Left kidney (tissue), 8 donors: ENCODE data around the gene ARIH2. TPM values are rescaled to one million over a fixed set of nuclear protein-coding genes. Genes with fewer than 3 reads are reported as not detected.
"Not testable (repeated sequence)": the region's sequence is repeated elsewhere in the genome, so short reads cannot be mapped to it uniquely, and the experiment has no call there.

Experiments used
- DNase-seq: peaks from one replicate; pipeline ENCODE4 v3.0.0-alpha.2; 2013
- long read RNA-seq, 8 donors: transcript quantifications; one replicate each; lab custom pipeline, GENCODE V29; 2026
- polyA plus RNA-seq: library from polyadenylated mRNA; unstranded; fragments of 120-200 nt; gene quantifications from one replicate; pipeline ENCODE4 v1.2.1, GENCODE V29; 2013; ENCODE audit not compliant: insufficient read length

ARIH2 gene
- polyA plus RNA-seq: 112 TPM
- long read RNA-seq, donor 1, full-length matches to known transcripts: 16 of 32 reads
- long read RNA-seq, donor 1, partial matches to known transcripts: 16 of 32 reads
- long read RNA-seq, donor 1, other reads (novel, unspliced or antisense): 0 of 32 reads
- long read RNA-seq, donor 2, full-length matches to known transcripts: 16 of 32 reads
- long read RNA-seq, donor 2, partial matches to known transcripts: 16 of 32 reads
- long read RNA-seq, donor 2, other reads (novel, unspliced or antisense): 0 of 32 reads
- long read RNA-seq, donor 3, partial matches to known transcripts: 37 of 40 reads
- long read RNA-seq, donor 3, other reads (novel, unspliced or antisense): 0 of 40 reads
- long read RNA-seq, donor 4, partial matches to known transcripts: 0 of 2 reads
- long read RNA-seq, donor 4, other reads (novel, unspliced or antisense): 0 of 2 reads
- long read RNA-seq, donor 5, full-length matches to known transcripts: 7 of 13 reads
- long read RNA-seq, donor 5, partial matches to known transcripts: 6 of 13 reads
- long read RNA-seq, donor 5, other reads (novel, unspliced or antisense): 0 of 13 reads
- long read RNA-seq, donor 6, partial matches to known transcripts: 21 of 24 reads
- long read RNA-seq, donor 6, other reads (novel, unspliced or antisense): 0 of 24 reads
- long read RNA-seq, donor 7, full-length matches to known transcripts: 9 of 30 reads
- long read RNA-seq, donor 7, partial matches to known transcripts: 21 of 30 reads
- long read RNA-seq, donor 7, other reads (novel, unspliced or antisense): 0 of 30 reads
- long read RNA-seq, donor 8, full-length matches to known transcripts: 4 of 4 reads
- long read RNA-seq, donor 8, partial matches to known transcripts: 0 of 4 reads
- long read RNA-seq, donor 8, other reads (novel, unspliced or antisense): 0 of 4 reads

DNA sequence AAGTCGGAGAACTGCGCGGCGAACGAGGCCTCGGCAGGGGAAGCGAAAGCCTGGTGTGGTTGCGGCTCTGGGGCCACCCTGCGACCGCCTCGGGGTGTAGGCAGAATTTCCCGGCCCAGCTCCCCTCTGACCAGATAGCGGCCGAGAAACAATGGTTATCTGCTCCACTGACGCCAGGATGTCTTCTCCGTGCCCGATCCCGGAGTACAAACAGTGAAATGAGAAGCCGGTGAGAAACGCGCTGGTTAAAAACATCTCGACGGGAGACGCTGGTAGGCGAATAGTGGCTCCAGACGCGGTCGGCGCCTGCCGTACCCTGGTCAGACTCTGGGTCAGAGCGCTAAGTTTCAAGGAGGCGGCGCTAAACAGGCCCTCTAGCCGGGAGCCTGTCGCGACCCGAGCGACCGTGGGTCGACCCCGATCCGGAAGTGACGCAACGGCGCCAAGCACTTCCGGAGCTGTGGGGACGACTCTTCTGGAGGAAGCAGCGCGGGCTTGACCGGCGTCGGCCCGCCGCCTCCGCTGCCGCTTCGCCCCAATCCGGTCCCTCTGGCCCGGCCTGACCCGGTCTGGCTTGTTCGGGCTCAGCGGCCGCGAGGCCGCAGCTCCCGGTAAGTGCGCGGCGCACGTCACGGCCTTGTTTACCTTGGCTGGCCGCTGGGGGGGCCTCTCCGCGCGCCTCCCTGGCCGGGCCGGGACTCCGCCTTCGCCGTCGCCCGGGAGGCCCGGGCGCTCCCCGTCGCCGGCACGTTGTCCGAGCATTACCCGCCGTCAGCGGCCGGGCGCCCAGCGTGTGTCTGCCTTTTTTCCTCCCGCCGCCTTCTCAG is at the start of gene ARIH2:
ARIH2 (plus strand) TSS at position 455 of the 827 bp plus-strand sequence. CDS start 8,717 bp downstream, outside the sequence.
- peak; percentile 94 for DNase-seq

DNA sequence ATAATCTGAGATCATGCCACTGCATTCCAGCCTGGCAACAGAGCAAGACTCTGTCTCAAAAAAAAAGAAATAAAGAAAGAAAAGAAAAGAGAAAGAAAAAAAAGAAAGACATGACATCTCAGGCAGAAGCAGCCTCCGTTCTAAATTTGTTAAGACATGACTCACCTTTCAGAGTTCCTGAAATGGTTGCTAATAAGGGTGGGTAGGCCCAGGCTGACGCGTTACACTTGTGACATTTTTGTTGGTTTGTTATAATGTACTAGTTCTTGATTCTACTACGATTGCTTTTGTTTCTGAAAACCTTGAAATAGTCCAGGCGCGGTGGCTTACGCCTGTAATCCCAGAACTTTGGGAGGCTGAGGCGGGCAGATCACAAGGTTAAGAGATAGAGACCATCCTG is 41.0 kb upstream of the ARIH2 start:
- no peak for DNase-seq

DNA sequence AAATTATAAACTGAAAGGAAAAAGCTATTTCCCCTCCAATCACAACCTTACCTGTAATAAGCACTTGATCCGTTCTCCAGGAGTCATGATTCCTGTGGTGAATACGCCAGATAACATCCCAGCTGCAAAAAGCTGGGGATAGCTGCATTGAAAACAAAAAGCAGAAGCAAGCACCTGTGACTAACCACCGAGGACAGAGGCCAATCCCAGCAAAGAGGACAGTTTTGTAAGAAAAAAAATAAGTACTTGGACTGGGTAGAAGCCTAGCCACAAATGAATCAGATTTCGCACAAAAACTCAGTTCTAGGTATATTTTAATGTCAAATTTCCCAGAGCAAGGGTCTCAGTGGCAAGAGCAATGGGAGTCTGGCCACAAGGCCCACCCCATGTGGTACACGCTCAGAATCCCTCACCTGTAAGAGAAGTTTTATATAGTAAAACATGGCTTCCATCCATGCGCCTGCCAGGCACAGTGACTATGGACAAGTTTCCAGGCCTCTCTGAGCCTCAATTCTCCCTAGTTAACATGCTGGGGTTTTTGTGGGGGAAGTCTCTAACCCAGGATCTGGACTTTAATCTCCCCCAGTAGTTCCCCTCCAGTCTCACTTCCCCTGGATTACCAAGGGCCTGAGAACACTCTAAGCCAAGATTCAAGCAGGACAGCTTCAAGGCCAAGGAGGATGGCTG is 39.2 kb upstream of the ARIH2 start:
- DNase-seq: no peak

DNA sequence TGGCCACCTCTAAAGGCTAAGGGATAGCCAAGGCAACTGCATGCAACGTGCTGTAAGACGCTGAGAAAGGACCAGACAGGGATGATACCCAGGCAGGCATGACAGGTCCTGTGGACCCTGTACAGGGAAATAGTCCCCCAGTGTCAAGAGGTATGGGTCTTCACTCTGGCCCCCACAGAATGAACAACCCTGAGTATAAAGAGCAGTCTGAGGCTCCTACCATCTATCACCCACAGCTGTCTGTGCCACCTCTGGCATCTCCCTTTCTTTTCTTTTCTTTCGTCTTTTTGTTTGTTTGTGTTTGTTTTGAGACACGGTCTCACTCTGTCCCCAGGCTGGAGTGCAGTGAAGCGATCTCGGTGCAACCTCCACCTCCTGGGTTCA is 38.7 kb upstream of the ARIH2 start:
- DNase-seq: no peak

DNA sequence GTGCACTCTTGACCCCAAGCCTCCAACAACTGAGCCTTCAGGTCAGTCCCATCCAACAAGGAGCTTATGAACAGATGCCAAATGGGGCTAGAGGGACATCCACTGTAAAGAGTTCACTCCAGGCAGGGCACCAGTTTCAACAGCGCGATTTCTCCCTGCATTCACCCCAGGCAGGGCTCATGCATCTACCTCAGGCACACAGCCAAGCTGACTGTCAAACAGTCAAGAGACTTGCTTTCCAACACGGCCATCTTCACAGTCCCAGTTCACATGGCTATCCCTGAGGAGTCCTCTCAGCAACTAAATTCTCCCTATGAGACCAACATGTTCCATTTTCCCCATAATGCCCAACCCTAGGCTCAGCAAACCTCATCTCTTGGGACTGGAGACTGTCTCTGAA is 37.6 kb upstream of the ARIH2 start:
- no peak for DNase-seq

DNA sequence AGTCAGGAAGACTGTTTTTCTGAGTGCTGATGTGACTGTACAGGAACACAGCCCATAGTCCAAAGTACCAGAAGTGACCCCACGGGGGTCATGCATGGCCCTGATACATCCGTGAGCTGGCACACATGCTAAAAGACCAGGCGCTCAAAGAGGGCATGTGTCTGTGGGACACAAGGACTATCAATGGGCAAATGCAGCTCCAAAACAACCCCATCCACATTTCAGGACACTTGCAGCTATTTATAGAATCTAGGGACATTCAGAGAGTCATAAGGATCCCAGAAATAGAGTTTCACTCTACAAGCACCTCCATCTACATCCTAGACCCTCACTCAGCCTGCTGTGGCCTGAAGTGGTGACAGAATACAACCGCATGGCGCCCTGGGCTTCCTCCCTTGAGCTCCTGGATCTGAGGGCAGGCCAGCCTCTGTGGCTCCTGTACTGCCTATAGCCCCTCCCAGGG is 37.0 kb upstream of the ARIH2 start:
- DNase-seq: no peak

DNA sequence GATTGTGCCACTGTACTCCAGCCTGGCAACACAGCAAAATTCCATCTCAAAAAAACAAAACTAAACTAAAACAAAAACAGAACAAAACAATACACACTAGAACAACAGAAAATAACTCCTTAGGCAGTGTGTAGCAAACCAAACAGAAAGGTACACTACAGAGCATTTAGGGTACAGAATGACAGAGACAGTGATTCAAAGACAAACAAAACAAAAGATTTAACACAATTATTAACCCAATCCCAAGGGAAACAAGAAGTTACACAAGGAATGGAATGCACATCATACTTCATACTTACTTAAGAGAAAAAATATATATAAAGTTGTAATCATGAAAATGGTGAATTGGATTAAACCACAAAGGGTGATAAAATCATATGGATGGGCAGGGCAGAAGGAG is 32.9 kb upstream of the ARIH2 start:
- no peak for DNase-seq

DNA sequence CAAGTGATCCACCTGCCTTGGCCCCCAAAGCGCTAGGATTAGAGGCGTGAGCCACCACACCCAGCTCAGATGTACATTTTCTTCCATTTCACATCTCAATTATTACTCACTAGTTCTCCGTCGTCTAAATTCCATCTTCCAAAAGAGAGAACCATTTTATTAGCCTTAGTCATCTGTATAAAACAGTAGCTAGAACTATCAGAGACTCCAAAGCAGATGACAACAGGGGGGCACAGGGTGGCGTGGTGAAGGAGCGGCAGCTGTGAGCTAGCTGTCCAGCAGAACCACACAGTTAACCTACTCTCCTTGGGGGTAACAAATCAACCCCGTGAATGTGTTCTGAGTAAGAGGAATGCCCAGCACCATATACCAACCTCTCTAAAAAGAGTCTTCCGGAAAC is 27.0 kb upstream of the ARIH2 start:
- DNase-seq: no peak

DNA sequence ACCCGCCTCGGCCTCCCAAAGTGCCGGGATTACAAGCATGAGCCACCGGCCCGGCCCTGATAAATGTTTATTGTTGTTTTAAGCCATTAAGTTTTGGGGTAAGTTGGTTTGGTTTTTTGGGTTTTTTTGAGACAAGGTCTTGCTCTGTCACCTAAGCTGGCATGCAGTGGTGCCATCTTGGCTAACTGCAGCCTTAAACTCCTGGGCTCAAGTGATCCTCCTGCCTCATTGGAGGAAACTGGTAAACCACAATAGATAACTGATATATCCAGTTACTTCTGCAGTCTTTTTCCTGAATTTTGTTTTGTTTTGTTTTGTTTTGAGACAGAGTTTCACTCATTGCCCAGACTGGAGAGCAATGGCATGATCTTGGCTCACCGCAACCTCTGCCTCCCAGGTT is 24.1 kb upstream of the ARIH2 start:
- no peak for DNase-seq

DNA sequence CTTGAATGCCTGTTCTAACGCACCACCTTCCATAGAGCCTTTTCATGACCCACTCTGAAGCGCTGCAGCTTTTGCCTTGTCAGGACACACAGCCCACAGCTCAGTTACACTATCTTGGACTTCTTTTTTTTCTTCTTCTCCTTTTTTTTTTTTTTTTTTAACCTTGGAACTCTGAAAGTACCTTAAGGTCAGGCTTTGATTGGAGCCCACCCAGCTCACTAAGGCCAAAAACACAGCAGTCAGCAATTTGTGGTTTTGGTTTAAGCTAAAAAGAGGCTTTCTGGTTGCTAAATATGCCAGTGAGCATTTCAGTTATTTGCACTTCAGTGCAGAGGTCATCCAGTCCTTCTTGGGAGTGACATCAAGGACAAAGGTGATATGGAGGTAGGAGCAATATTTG is 21.7 kb upstream of the ARIH2 start:
- no peak for DNase-seq

DNA sequence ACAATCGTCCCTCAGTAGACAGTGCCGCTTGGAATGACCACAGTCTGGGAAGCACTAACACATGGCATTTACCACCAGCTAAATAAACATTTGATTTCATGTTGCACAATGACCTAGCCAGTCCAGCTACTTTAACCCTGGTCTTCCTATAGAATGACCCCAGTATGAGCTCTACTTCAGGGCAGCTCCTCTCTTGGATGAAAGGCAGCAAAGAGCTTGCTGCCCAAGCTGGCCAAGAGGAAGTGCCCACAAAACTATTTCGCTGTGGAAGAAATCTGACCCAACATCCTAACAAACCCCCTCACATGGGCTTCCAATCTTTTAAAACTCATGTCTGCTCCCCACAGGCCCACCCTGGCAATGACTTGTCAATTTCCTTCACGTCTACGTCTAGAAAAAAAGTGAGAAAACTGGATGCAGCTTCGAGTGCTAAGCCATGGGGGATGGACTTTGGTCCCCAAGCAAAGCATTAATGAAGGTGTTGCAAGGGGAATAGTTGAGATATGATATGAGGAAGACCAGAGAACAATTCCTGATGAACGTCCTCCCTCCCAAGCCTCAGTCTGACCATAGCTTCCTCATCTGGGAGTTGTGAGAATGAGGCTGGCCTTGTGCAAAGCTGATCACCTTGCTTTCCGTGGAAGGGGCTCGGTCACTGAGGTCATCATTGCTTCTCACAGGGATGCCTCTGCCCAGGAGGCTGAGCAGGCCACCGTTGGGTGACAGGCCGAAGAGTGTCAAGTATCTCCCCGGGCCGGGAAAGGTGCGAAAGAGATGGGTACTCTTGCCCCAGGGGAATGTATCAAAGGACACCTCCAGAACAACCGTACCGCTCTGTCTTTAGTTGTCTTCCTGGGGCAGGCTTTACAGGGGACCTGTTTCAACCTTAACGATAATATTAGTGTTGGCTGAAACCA is 20.9 kb upstream of the ARIH2 start:
- no peak for DNase-seq

DNA sequence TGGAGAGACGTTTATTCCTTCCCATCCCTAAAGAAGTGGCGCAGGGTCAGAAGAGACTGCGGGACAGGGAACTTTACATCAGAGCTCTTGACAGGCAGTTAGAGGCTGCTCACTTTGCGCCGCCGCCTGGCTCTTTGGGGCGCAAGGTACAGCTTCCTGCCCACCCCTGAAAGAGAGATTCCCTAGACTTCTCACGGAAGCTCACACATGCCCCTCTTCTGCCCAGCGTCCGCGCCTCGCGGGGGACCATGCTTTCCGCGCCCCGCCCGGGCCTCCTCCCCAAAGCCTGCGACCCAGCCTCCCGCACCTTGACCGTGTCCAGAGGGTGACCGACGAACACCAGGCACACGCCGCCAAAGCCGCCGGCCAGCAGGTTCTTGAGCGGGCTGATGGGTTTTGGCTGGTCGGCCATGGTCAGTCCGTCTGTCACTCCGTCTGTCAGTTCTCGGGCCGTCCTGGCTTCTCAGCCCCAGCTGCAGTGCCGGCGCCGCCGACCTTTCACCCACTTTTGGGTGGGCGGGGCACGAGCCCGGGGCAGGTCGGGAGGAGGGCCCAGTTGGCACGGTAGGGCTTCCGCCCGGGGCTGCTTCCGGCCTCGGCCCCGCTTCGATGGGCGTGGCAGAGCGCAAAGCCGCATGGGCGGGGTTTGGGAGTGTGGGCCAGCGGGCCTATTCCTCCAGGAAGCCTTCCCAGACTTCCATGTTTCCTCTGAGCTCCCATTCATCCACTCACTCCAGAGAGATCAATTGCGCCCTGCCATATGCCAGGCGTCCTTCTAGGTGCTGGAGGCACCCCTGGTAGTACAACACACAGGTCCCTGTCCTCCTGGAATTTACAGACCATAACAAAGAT is 20.0 kb upstream of the ARIH2 start, which contains the start of gene SLC25A20:
SLC25A20 (minus strand) TSS at position 500 of the 852 bp plus-strand sequence; CDS start at position 412, 88 bp downstream.
- peak; percentile 79 for DNase-seq

DNA sequence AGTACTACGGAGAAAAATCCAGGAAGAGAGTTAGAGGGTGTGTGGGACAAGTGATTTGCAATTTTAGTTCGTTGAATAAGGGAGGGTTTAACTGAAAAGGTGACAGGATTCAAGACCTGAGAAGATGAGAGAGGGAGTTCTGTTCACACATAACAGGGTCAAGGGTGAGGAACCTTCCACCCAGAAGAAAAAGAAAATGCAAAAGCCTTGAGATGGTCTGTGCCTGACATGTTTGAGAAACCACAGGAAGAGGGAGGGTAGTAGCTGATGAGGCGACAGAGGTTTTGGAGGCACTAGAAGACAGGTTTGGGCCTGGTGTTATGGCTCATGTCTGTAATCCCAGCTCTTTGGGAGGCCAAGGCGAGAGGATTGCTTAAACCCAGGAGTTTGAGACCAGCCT is 19.4 kb upstream of the ARIH2 start:
- DNase-seq: no peak

DNA sequence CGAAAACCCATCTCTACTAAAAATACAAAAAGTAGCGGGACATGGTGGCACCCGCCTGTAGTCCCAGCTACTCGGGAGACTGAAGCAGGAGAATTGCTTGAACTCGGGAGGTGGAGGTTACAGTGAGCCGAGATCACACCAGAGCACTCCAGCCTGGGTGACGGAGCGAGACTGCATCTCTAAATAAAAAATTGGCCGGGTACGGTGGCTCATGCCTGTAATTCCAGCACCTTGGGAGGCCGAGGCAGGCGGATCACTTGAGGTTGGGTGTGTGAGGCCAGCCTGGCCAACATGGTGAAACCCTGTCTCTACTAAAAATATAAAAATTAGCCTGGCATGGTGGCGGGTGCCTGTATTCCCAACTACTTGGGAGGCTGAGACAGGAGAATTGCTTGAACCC is 11.6 kb upstream of the ARIH2 start:
- DNase-seq: not testable (repeated sequence)

DNA sequence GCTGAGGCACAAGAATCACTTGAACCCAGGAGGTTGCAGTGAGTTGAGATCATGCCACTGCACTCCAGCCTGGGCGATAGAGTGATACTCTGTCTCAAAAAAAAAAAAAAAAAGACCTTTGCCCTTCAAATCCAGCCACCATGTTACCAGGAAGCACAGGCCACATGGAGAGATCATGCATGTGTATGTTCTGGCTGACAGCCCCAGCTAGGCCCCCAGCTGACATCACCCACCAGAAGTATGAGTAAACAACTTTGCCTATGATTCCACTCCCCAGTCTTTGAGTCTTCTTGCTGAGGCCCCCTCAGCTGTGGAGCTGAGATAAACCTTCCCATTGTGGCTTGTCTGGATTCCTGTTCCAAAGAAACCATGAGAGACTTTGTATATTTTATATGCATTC is 3.3 kb upstream of the ARIH2 start:
- DNase-seq: no peak

DNA sequence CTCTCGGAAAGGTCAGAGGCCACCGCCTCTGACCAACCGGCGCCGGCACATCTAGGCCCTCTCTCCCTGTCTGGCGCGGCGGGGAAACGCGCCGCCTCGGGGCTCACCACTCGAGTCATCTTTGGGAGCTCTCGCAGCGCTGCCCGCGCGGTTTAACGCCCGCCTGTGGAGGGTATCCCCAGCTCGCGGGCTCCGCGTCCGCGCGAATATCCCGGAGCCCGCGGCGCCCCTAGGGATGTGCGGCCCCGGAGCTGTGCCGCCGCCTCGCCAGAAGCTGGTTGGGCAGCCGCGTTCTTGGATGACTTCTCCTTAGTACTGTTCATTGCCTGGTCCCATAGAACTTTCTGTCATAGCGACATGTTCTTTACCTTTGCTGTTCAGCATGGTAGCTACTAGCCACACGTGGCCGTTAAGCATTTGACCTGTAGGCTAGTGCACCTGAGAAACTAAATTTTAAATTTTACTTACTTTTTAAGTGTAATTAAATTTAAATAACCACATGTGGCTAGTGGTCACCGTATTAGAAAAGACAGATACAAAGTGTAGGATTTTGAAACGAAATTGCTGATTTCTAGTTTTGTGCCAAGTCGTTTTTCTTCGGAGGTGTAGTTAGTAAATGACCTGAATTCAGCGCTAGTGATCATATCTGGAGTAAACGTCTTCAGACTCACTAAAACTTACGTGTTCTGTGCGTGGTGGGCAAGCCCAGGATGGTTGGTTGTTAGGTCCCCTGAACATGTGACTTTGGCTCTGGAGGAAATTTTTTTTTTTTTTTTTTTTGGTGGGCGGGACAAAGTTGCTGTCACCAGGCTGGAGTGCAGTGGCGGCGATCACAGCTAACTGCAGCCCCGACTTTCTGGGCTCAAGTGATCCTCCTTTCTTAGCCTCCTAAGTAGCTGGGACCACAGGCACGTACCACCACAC is 835 bp downstream of the ARIH2 start:
- peak; percentile 49 for DNase-seq

DNA sequence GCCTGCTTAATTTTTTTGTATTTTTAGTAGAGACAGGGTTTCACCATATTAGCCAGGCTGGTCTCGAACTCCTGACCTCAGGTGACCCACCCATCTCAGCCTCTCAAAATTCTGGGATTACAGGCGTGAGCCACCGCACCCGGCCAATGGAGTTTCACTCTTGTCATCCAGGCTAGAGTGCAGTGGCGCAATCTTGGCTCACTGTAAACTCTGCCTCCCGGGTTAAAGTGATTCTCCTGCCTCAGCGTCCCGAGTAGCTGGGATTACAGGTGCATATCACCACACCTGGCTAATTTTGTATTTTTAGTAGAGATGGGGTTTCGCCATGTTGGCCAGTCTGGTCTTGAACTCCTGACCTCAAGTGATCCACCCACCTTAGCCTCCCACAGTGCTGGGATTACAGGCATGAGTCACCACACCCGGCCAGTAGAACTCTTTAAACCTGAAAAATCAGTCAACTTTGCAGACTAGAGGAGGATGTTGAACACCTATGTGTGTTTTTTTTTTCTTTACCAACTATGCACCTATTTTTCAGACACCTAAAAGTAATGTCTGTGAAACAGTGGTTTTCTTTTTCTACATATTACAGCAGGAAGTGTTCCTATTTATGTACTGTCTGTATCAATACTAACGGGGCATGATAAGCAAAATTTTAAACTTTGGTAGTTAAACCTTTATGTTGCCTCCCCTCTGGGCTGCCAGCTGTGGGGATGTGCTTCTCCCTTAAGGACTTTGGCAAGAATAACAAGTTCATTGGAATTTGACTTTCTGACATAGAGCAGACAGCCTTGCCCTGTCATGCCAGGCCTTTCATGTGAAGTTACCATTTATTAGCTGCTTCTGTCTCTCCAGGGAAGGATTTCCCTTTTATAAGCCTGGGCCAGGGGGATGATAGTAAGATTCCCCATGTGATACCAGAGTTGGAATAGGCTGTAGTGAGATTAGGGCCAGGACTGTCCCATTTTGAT is 8.1 kb downstream of the ARIH2 start:
- DNase-seq: no peak
